NCI-H524 (cell line): Measurements from ENCODE around the gene HUNK.

ENCODE experiments used
- DNase-seq, 2 experiments: peaks; one replicate each; lab custom pipeline; 2025; lab: John Stamatoyannopoulos, UW

The HUNK gene

DNA sequence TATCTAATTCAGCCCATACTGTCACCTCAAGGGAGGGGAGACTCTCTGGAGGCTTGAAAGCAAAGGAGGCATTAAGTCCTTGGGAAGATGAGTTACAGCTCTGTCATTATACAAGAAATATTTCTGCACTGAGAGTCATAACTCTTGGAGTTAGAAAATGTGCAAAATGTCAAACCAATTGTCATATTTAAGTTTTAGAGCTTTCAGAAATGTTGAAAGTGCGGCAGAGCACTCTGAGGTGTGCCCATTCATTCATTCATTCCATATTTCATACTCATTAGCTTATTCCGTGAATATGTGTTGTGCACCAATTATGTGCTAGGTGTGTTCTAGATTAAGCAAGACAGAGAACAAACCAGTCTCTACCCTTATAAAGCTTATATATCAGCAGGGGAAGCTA lies 87.1 kb downstream of the HUNK start:
- no peak for DNase-seq

DNA sequence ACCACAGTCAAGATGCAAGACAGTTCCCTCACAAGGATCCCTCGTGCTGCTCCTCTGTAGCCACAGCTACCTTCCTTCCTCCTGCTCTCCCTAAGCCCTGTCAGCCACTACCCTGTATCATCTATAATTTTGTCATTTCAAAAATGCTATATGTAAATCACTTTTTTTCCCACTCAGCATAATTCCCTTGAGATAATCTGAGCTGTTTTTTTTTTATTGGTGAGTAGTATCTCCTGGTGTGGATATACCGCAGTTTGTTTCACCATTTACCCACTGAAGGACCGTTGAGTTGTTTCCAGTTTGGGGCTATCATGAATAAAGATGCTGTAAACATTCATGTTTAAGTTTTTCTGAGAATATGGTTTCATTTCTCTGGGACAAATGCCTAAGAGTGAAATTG lies 88.2 kb downstream of the HUNK start:
- DNase-seq = no peak

DNA sequence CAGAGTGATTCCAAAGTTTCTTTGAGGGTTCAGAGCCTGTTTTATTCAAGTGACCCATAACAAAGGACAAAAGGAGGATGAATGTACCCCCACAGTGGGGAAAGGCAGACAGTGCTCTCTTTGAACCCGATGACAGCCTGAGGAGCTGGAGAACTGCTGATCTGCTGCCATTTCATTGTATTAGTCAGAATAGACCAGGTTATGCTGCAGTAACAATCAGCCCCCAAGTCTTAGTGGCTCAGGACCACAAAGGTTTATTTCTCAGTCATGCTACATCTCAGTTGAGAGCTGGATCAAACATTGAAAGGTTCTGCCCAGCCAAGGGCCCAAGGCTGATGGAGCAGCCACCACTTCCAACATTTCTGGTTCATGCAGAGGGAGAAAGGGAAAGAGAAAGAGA lies 88.9 kb downstream of the HUNK start:
- no peak for DNase-seq

DNA sequence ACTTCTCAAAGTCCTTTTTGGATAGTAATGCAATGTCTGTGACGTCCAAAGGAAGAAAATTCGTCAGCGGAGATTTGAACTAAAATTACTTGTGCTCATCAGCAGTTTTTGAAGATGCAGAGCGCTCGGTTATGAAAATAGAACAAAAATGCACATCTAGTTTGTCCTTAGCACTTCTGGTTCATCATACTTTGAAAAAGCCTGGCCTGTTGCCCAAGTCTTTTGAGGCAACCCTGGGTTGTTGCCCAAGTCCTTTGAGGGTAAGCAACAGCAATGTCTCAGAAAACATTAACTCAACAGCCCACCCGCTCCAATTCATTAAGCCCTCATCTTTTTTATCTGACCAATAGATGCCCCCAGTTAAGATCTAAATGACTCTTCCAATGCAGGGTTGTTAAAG lies 91.9 kb downstream of the HUNK start:
- DNase-seq = no peak

DNA sequence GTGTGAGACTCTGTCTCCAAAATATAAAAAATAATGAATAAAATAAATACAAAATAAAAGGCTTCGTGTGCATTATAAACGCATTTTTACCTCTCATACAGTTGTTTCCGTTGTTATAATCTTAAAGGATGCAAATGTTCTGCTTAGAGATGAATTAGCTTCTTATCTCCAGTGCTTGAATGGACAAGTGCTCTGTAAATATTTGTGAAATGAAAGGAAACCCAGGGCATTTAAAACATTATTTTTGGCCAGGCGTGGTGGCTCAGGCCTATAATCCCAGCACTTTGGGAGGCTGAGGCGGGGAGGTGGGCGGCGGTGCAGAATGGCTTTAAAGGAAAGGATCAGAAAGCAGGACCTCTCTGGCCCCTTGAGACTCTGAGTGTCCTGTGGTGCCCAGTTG lies 94.5 kb downstream of the HUNK start:
- no peak for DNase-seq

DNA sequence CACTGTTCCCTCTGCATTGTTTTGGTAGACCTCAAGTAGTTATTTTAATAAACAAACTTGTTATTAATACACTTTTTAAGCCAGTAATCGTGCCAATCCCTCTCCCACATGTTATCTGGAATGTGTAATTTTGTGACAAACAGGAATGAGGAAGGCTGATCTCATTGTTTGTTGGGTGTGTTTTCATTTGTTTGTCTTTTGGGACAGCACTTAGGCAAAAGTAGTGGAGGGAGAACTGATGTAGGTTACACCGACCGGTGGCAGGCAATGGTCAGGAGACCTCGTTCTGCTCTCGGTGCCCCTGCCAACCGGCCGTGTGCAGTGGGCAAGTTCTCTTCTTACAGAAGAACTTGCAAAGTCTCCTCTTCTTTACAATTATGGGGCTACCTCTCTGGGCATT lies 99.8 kb downstream of the HUNK start:
- DNase-seq = no peak

DNA sequence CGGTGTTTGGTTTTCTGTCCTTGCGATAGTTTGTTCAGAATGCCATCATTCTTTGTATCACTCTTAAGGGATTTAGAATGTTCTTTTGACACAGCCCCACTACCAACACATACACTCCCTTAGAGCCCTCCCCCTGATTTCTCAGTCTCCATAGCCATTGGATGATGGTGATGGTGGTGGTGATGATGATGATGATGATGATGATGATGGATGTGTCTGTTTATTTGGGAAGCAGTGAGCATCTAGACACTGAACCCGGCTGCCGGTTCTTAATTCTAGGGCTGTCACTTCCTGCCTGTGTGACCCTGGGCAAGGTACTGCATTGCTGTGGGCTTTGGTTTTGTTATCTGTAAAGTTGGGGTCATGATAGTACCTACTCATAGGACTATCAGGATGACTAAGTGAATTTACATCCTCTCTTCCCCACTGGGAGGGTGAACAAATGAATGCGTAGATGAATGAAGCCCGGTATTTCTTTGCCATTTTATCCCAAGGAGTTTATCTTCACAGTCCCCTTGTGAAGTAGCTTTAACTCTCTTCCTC lies 100.7 kb downstream of the HUNK start:
- DNase-seq = no peak

DNA sequence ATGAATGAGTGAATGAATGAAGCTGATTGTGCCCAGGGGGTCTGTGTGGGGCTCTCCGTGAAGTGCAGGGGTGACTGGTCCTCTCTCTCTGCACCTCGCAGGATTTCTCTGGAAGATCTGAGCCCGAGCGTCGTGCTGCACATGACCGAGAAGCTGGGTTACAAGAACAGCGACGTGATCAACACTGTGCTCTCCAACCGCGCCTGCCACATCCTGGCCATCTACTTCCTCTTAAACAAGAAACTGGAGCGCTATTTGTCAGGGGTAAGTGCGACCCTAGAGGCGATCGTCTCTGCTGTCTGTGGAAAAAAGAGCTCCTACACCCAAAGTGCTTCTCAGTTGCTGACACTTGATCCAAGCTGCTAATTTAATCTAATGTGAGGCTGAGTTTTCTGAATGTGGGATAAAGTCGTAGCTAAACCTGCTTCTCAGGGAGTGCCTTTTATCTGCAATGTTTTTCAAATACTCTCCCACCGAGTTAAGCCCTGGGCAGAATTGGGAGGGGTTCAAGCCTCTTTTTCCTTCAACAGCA lies 101.7 kb downstream of the HUNK start:
- no peak for DNase-seq

DNA sequence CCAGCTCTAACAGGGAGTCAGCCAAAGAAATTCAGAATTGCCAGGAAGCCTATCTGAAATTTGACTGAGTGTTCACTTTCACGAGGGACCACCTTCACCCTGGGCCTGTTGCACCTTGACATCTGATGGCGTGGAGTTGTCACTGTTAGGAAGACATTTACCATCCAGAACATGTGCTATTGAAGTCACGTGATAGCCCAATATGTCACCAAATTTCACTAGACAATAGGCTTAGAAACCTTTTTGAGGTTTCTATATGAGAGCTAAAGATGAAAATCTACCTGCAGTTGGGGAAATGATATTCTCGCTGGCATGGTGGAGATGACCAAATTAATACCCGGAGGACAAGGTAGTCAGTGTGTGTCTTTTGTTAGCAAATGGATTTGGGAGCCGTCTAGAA lies 102.7 kb downstream of the HUNK start:
- no peak for DNase-seq

DNA sequence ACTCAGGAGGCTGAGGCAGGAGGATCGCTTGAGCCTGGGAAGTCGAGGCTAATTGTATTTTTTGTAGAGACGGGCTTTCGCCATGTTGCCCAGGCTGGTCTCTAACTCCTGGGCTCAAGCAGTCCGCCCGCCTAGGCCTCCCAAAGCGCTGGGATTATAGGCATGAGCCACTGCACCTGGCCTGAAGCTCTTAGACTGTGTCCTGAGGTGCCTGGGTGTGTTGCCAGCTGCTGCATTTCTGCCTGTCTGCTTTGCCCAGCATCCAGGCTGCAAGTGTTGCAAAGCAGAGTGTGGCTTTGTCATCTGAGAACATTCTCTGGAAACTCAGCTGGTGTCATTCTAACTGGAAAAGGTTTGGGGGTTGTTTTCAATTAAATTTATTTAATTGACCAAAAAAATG lies 105.0 kb downstream of the HUNK start:
- peak; percentile 29 to 56 for DNase-seq

DNA sequence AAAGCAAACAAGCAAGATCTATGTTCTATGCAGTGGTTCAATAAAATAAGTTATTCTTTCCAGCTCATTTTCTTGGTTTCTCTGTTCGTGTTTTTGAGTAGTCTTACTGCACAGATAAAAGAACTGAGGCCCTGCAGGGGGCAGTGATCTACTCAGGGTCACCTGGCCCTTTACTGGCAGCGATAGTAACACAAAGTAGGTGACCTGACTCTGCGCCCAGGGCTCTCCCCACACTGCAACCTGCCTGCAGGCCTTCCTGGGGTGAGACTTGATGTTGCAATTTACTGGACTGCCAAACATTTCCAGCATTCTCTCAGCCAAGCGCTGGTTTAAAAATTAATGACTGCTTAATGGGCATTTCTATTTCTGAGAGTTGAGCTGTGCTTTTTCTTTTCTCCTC lies 110.3 kb downstream of the HUNK start:
- DNase-seq = no peak

DNA sequence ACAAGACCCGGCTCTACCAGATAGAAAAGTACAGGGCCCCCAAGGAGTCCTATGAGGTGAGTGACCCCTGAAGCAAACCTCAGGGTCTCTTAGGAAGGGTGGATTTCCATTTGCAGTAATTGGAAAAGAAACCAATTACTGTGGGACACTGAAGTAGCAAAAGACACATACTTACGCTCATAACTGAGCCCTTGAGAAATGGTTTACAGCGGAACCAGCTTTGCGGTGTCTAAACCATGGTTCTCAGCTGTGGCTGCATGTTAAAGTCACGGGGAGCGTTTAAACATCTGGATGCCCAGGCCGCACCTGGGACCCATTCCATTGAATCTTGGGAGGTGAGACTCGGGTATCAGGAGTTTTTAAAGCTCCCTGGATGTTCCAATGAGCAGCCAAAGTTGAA lies 110.7 kb downstream of the HUNK start:
- no peak for DNase-seq

DNA sequence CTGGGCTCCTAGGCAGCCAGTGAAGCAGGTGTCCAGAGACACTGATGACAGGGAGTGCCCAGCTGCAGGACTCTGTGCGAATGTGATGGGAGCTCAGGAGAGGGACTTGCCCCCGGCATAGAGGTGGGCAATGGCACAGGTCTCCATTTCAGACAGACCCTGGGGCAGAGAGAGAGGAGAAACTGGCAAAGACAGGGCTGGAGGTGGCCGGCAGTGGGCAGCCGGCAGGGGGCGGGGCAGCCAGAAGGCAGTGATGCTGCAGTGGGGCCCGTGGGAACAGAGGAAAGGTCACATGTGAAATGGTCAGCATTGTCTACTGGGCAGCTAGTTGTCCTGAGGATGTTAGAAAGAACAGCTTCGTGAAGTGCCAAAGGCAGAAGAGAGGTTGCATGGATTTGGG lies 112.6 kb downstream of the HUNK start:
- no peak for DNase-seq

DNA sequence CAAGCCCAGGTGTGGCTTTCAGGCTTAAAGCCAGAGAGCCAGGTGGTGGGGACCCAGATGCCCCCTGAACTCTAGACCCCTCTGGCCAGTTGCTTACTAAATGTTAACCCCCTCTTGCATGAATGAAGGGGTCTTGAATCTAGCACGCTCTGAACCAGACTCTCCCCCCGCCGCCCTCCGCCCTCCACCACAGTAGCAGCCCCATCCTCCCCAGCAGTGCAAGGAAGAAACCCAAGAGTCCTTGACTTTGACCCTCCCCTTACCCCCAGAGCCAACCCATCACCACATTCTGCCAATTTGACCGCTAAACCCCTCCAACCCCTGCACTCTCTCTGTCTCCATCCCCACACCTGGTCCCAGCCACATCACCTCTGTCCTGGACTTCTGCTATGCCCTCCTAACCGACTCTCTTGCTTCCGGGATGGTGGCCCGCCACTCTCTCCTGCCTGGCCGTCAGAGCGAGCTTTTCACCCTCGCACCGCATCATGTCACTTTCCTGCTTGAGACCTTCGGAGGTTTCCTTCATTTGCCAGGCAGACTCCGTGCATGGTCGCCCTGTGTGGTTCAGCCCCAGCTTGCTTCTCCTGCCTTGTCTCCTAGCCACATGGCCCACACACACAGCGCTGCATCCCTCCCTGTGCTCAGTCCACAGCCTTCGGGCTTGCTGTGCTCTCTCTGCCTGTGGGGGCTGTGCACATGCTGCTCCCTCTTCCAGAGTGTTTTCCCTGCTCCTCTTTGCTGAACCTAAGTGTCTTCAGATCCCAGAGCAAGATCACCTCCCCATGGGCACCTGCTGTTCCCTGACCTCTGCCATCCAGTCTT lies 113.4 kb downstream of the HUNK start:
- no peak for DNase-seq

DNA sequence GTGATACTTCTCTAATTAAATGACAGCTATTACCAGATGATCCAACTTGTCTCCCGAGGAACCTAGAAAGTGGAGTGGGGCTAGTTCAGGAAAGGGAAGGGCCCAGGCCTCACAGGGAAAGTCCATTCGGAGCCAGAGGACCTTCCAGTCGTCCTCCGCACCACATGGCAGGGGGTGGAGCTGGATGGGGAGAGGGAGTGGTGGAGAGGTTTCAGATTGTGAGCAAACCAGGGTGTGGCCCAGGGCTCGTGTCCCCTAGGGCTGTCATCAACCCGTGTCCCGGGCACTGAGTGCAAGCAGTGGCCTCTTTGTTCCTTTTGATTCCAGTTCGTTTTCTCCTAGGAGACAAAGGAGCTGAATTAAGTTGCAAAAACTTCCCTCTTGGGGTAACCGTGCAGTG lies 114.9 kb downstream of the HUNK start:
- no peak for DNase-seq

DNA sequence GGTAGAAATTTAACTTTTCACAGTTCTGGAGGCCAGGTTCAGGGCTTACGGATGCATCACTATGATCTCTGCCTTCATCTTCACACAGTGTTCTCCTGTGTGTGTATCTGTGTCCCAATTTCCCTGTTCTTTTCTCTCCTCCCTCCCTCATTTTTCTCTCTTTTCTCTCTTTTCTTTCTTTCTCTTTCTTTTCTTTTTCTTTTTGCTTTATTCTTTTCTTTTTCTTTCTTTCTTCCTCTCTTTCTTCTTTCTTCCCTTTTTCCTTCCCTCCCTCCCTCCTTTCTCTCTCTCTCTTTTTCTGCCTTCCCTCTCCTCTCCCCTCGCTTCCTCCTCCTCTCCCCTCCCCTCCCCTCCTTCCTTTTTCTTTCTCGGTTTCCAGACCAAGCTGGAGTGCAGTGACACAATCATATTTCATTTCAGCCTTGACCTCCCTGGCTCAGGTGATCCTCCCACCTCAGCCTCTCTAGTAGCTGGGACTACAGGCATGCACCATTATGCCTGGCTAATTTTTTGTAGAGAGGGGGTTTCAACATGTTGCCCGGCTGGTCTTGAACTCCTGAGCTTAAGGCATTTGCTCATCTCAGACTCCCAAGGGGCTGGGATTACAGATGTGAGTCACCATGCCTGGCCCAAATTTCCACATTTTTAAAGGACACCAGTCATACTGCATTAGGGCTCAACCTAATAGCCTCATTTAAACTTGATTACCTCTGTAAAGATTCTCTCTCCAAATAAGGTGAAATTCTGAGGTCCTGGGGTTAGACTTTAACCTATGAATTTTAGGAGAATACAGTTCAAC lies 115.9 kb downstream of the HUNK start:
- DNase-seq = no peak

DNA sequence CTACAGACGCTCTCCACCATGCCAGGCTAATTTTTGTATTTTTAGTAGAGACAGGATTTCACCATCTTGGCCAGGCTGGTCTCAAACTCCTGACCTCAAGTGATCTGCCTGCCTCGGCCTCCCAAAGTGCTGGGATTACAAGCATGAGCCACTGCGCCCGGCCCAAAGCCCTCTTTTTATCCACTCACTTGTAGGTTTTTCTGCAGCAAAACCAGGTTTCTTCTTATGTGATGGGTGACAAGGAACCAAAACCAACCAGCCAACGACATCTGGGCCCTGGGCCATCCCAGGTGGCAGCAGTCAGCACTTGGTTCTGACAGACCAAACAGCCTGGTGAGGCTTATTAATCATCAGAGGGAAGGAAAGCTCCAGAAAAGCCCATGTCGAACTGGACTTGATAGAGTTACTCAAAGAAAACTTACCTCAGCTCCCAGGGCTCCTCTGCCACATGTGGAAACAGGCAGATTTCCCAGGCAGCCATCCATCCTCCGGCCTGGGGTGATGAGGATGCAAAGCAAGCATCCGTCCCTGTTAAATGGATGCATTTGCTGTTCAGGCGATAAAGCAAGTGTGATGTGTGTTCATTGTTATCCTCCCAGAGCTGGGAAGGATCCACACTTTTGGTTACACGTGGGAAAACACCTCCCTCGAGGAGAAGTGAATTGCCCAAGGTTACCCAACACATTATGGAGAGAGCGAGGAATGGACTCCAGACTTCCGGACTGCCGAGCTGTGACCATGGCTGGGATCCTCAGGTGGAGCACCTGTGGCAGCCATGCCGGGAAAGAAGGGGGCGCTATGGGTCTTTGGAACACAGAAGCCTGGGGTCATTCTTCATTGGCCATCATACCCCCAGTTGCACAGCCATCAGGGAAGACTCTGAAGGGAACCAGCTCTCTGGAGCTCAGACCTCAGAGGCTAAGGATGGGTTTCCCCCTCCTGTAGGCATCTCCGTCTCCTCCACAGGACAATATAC lies 118.8 kb downstream of the HUNK start:
- DNase-seq = peak; percentile 24 to 50

DNA sequence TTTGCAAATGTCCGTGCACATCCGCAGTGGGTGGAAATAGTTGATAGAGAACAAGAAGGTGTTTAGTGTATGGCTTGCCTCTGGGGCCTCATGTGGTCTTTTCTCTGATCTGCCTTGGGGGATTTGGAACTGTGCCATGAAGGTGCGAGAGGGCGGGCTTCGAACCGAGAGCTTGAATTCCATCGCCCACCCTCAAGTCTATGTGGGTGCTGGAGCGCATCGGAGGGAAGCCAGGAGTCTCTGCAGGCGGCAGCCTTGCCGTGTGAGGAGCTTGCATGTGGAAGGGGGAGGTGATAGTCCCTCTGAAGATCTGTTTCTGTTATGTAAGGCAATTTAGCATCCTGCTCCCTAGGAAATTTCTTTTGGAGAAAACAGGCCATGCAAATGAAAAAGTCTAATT lies 119.6 kb downstream of the HUNK start:
- no peak for DNase-seq

DNA sequence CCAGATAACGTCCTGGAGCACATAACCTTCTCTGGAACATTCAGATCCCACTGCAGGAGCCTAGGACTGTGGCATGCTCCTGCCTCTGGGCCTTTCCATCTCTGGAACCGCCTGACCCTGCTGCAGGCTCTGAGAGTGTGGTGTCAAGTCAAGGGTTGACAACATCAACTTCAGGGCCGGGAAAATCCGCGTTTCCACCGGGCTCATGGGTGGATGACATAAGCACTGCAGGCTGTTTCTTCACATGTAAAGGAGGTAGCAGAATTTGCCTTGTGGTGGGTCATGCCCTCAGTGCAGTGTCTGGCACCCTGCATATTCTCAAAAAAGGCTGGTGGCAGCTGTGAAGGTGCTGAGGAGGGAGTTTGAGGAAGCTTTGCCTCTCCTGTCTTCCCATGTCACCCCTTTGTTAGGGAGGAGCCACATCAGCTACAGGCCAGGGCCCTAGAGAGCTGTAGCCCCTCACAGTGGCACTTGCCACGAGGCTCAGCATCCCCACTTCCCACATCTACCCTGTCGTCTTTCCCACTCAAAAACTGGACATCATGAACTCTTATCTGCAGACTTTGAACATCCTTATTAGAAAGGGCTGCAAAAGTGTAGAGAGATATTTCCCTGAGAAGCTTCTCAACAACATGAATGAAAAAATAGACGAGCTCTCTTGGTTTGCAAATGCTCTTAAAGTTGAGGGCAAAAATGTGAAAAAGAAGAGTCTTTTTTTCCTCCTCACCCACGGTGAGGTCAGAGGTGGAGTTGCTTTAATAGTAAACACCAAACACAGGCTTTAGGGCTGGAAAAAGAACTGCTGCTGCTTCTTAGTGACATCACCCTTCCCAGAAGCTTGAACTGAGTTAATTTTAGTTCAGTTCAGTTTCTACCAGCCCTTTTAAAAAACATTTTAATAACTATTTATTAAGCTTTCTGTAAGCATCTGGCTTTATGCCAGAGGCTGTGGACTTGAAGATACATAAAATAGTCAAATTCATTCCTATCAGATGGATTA lies 121.3 kb downstream of the HUNK start:
- DNase-seq = no peak

DNA sequence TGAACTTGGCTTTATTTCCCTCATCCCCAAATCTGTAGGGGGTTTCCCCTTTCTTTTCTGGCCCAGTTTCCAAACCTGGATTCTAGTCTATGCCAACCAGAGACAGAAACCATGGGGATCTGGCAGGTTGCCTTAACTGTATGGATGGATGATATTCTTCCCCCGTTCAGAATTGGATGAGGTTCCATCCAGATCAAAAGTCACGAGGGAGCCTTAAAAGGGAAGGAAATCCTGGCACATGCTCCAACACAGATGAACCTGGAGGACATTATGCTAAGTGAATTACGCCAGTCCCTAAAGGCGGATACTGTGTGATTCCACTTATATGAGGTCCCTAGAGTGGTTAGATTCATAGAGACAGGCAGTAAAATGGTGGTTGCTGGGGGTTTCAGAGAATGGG lies 124.4 kb downstream of the HUNK start:
- no peak for DNase-seq
